GM21390 (cell line): ENCODE results near the gene ZNF594.
"Not testable (repeated sequence)": the region's sequence is repeated elsewhere in the genome, so short reads cannot be mapped to it uniquely, and the experiment has no call there.

Experiments used
- ATAC-seq: cut with Tn5 transposase; IDR thresholded peaks from one replicate; pipeline ENCODE4 v1.9.1; 2021; ENCODE audit not compliant: unreplicated experiment

ZNF594 gene

DNA sequence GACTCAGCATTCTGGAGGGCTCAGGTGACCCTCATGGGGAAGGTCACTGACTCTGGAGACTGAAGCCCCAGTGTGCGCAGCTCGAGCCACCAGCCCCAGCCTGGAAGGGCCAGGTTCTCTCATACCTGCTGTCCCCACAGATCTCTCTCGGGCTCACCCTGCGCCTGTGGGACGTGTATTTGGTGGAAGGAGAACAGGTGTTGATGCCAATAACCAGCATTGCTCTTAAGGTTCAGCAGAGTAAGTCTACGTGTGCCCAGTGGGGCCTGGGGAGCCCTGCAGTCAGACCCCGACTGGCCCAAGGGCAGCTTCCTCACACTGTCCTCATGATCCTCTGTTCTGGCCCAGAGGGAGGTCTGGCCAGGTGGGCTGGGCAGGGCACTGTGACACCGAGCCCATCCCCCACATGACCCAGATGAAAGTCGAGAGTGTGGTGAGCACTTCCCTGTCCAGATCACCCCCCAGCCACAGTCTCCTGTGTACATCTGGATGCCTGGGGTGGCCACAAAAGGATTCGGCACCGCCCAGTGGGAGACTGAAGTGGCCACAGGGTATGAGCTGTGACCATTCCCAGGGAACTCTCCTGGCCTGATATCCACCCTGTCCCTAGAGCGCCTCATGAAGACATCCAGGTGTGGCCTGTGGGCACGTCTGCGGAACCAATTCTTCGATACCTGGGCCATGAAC, 54.0 kb downstream of the ZNF594 start:
- ATAC-seq: not testable (repeated sequence)

DNA sequence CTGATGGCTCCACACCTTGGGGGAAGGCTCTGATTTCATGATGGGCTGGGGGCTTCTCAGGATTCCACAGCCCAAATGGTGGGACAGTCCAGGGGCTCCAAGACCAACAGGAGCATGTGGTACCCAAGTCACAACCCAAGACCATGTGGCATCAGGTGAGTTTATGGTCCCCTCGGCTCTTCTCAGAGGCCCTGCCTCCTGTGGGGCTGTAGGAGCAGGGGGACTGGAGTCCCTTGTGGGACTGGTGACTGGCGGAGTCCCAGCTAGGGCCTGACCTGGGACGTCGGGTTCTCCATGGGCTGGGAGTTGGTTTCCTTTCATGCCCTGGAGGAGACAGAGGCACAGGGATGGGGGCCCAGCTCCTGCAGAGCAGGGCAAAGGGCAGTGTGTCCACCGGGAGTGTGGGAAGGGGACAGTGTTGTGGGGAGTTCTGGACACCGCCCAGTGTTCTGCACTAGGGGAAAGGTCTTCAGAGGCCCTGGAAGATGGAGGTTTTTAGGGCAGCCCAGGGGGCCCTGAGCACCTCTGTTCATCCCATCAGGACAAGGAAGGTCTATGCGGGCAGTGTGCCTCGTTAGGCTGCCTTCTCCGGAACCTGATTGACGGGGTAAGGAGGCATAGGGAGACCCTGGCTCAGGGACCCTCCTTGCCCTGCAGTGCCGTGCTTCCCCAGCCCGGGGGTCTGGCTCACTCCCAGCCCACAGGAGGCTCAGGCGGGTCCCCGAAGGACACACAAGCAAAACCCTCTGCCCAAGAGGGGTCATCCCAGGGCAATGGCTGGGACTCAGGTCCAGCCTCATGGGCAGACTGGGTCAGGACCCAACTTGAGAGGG, 54.9 kb downstream of the ZNF594 start:
- ATAC-seq: not testable (repeated sequence)

DNA sequence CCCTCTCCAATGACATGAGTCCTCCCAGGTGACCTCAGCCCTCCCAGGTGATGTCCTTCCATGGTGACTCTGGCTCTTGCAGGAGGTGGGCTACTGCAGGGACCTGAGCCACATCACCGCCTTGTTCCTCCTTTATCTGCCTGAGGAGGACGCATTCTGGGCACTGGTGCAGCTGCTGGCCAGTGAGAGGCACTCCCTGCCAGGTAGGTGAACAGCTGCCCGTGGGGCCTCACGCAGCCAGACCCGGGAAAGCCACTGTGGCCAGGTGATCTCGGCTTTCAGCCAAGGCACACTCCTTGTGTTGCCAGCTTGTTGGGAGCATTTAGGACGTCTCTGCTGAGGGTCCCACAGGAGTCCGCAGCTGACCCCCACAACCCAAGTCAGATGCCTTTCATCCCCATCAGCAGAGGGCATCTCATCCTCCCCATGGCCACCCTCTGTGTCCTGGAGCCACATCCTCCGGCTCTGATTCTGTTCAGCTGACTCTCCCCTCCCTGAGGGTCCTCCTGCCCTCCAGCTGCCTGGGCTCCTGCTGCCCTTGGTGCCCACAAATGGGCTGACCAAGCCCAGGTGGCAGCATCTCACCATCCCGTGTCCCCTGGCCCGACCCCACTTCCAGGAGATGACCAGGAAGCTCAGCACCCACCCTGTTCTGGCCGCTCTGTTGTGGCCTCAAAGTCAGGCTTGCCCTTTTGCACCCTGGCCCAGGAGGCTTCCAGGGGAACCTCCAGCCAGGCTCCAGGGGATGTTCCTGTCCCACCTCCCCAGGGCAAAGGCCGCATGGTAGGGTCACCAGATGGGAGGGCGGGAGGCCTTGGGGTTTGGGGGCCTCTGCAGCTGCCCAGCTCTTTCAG, 55.7 kb downstream of the ZNF594 start:
- ATAC-seq: no peak

DNA sequence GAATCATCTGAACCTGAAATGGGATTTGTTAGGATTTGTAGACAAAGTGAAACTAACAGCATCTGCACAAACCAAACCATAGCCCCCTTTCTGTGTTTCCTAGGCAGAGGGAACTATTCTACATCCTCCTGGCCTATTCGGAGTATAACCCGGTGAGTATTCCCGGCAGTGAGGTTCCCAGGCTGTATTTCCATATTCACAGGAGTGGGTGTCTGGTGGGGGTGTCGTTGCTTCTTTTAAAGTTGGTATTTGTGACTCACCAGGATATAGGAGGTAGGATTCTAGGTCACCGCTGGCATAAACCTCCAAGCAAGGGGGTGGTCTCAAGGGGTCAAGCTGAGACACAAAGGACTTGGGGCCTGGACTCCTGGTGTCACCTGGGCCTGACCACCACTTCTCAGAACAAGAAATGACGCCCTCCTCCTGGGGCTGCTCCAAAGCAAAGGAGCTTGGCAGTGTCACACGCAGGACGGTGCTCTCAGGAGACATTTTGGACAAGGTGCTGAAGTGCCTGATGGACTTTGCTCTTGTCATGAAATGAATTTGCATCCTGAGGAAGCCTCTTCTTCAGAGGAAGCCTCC, 56.4 kb downstream of the ZNF594 start:
- not testable (repeated sequence) for ATAC-seq

DNA sequence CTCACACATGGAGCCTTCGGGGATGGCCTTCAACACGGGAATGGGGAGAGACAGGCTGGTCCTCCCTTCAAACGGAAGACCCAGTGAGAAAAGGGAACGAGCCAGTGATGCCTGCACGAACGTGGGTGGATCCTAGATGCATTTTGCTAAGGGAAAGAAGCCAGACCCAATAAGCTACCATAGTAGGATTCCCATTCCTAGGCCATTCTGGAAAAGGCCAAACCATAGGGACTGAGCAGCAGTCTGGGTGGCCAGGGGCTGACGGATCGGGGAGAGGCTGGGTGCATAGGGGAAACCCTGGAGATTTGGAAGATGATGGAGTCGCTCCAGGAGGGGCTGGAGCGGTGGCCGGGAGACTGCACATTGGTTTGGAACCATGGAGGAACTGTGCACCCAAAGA, 57.1 kb downstream of the ZNF594 start:
- not testable (repeated sequence) for ATAC-seq

DNA sequence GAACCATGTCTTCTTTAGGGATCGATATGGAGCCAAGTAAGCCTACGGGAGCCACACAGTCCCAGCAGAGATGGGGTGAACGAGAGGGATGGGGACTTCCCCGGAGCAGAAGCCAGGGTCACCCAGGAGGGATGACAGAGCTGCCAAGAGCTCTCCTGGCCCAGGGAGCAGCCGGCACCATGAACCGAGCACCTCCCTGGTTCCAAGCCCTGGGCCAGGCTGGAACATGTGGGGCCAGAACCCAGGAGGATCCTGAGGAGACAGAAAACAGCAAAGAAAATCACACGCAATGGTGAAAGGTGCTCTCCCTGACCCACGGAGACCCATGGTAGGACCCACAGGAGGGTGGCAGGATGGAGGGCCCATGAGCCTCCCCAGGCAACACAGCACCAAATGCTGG, 57.7 kb downstream of the ZNF594 start:
- ATAC-seq: not testable (repeated sequence)

DNA sequence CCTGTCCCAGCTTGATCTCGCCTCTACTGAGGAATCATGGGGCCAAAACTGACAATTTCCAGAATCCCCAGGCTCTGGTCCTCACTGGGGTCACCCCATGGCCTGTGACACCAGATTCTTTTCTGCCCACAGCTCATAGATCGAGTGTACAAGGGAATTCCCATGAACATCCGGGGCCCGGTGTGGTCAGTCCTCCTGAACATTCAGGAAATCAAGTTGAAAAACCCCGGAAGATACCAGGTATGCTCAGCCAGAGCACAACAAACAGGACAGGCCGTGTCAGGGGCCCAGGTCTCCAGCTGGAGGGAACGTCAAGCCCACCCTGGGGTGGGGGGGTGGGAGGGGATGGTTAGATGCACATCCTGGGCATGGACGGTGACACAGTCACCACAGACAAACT, 58.4 kb downstream of the ZNF594 start:
- ATAC-seq: no peak

DNA sequence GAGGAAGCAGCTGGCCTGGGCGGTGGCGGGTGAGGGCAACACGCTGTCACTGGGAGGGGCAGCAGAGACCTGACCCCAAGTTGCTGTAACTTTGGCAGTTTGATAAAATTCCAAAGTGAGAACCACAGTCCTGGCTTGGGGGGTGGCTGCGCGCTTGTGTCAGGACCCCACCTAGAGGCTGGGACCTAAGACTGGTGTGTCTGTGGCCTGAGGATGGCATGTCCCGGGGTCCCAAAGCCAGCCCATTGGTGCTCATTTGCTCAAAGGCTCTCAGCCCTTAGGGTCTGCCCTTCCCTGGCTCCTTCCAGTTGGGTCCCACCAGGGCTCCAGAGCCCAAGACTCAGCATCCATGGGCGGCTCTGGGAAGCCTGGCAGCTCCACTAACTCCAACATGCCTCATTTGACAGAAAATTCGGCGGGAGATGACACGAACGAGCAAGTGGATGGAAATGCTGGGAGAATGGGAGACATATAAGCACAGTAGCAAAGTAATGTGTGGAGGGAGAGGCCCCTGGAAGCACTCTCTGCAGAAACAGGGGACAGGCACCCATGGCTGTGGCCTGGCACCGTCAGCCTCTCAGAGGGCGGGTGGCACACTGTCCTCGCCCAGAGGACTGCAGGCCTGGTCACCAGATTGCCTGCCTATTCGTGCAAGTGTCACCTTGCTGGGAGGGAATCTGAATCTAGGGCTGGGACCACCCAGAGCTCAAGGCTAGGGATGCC, 59.0 kb downstream of the ZNF594 start:
- not testable (repeated sequence) for ATAC-seq

DNA sequence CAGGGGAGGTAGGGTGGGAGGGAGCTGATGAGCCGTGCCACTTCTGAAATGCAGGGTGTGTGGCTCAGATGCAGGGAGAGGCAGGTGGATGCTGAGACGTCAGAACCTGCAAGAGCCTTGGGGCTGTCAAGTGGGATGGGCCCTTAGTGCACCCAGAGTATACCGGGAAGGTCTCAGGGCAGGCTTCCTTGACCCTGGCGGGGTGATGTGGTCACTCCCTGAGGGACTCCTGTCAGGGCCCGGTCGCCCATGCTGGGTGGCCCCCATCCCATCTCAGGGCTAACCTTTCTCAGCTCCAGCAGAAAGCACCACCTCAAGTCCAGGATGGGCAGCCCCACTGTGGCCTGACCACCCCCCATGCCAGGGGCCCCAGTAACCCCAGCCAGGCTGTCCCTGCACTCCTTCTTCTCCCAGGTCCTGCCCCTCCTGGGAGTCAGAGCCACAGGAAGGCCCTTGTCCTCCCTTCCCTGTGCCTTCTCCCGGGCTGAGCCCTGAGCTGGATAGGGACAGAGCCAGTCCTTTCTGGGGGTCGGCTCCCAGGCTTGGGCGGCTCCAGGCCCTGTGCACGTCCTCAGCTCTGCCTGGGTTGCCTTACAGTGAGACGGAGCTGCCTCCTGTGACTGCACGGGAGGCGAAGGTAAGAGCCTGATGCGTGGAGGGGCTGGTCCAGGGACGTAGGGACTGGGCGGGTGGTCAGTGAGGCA, 59.7 kb downstream of the ZNF594 start:
- not testable (repeated sequence) for ATAC-seq

DNA sequence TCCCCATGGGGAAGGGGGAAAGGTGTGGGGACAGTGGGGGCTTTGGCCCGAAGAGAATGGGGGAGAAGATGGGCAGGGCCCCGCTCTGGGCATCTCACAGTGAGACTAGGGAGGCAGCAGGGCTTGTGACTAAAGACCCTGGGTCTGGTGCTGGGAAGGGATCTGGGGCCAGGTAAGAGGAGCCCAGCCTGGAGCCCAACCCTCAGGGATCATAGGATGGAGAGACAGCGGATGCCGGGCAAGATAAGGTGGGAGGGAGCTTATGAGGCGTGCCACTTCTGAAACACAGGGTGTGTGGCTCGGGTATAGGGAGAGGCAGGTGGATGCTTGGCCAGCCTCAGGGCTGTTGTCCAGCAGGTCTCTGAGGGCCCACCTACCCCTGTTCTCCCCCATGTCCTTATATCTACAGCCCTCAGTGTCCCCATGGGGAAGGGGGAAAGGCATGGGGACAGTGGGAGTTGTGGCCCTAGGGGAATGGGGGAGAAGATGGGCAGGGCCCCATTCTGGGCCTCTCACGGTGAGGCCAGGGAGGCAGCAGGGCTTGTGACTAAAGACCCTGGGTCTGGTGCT, 60.4 kb downstream of the ZNF594 start:
- ATAC-seq: no peak

DNA sequence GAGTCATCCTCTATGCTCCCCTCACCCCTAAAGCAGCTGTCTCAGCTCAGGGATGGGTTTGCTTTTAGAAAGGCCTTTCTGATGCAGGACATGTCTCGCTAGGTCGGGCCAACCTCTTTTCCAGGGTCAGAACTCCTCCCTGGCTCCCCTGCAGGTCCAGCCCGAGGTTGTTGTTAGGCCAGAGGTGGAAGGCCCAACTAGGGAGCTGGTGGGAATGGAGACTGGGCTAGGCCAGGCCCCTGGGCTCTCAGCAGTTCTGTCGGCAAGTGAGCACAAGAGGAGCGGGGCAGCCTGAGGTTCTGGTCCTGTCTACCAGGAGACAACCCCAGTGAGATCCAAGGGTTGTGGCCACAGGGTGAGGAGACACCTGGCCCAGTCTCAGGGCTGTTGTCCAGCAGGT, 61.0 kb downstream of the ZNF594 start:
- not testable (repeated sequence) for ATAC-seq

DNA sequence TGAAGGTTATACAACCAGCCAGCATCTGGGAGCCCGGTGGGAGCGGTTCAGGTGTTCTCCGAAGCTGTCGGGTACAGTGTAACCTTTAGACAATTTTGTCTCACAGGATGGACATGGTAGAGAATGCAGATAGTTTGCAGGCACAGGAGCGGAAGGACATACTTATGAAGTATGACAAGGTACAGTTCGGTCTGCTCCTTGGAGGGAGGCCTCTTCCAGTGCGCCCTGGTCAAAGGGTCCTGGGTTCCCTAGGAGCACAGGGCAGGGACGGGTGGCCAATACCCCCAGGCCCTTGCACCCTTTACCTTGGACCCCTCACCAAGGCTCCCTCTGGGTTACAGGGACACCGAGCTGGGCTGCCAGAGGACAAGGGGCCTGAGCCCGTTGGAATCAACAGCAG, 61.4 kb downstream of the ZNF594 start:
- ATAC-seq: not testable (repeated sequence)

DNA sequence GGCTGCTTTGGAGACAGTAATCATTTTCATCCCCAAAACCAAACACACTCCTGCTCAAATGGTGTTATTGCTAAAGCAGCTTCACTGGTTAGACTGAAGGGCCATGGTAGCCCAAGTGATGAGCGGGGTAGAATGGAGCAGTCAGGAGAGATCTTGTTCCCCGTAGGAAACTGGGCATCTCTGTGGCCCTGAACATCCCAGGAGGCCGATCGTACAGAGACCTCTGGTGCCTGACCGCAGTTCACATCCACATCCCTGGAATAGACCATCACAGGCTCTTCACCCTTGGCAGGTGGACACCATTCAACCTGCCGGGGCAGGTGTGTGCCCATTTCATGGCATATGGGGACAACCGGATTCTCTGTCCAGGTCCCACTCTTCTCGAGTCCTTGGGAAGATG, 61.9 kb downstream of the ZNF594 start:
- ATAC-seq: not testable (repeated sequence)
